GM06990 (cell line): Measurements from ENCODE around the gene IL1RAPL1.

Source experiments
- DNase-seq: peaks from one replicate; pipeline ENCODE4 v3.0.0-alpha.2; 2011; ENCODE audit not compliant: insufficient read length; ENCODE audit errors: extremely low read depth
- H3K27me3 ChIP-seq: replicated peaks from 2 replicates; pipeline ENCODE4 v1.6.0; 2011; ENCODE audit warnings: low read length; ENCODE audit not compliant: control insufficient read depth, insufficient read depth
- H3K36me3 ChIP-seq: 2 replicates; pipeline ENCODE4 v1.5.1; 2011; ENCODE audit warnings: low read length; ENCODE audit not compliant: control insufficient read depth, insufficient read depth
- H3K4me3 ChIP-seq: replicated peaks from 2 replicates; pipeline ENCODE4 v1.5.1; 2011; ENCODE audit warnings: low read depth, mild to moderate bottlenecking, control low read depth, low read length
- CTCF ChIP-seq: IDR thresholded peaks from 2 replicates; pipeline ENCODE4 v1.5.1; 2011; ENCODE audit warnings: low read length, control low read depth, mild to moderate bottlenecking, inconsistent platforms; ENCODE audit not compliant: insufficient read depth, poor library complexity, severe bottlenecking

IL1RAPL1 gene

DNA sequence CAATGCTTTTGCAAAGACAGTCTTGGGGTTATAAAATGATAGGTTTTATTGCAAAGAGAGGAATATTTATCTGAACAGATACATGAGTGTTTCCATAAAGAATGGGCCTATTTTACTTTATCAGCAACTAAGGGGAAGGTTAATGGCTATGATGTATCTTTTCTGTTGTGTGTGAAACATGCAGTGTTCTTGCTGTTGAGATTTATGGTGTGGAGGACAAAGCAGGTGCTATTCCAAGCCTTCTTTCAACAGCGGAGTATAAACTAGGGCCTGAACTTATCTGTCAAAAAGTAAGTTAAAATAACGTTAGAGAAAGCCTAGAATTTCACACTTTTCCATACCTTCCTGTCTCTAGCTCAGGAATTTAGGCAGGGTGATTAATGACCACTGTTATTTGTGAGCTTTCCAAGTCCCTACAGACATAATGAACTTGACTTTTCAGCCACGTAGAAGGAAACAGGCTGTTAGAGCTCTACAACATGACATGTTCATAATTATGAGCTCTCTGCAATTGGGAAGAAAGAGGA, 411.4 kb downstream of the IL1RAPL1 start:
- no peak for DNase-seq
- Histone ChIP-seq H3K4me3 (no peak overlapping the region), H3K27me3 (no peaks in the 10 kb centered on the region), H3K36me3 (no peaks in the 10 kb centered on the region)
- TF ChIP-seq CTCF = no peak

- Histone ChIP-seq H3K27me3 (no peaks in the 10 kb centered on the region), H3K4me3 (no peak overlapping the region), H3K36me3 (no peaks in the 10 kb centered on the region)
- DNase-seq = no peak
- no peak for TF ChIP-seq CTCF
Observed at GRCh38 chrX:29012867-29013266, 425.6 kb downstream of the IL1RAPL1 start.

DNA sequence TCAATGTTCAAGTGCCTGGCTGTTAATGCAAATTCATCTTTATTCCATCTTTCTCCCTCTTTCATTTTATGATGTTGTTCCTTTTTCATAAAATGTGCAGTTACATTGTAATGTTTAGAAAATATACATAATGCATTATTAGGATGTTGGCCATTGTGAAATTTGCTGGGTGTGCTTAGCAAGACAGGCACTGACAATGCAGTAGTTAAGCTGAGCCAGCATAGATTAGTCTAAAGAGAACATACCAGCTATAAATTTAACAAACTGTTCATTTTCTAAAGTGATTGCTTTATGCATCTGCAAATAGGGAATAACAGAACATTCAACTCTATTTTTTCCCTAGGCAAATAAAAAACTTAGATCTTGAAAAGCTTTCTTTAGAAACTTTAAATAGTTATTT, 436.0 kb downstream of the IL1RAPL1 start:
- Histone ChIP-seq H3K36me3 (no peaks in the 10 kb centered on the region), H3K27me3 (no peaks in the 10 kb centered on the region), H3K4me3 (no peak overlapping the region)
- no peak for DNase-seq
- no peak for TF ChIP-seq CTCF

- no peaks in the 10 kb centered on the region for H3K36me3 ChIP-seq
- TF ChIP-seq CTCF = no peak
- no peak for DNase-seq
- H3K27me3 ChIP-seq = no peaks in the 10 kb centered on the region
- H3K4me3 ChIP-seq = no peak overlapping the region
Observed at GRCh38 chrX:29024871-29025270, 437.6 kb downstream of the IL1RAPL1 start.

DNA sequence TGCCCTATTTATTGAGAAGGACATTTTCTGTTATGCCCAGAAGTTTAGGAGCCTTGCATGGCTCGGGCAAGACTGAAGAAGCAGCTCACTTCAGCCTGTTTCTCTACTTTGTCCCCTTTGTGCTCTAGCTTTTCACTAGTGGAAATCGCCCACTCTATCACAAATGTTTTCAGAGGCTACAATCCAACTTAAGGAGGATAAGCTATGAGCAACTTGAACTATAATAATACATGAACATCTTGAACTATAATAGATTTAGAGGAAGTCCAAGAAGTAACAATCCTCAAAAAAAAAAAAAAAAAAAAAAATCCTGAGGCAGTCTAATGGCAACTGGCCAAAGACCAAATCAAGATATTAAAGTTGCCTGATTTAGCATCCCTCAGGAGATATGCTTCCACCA, 452.3 kb downstream of the IL1RAPL1 start:
- no peak for TF ChIP-seq CTCF
- no peaks in the 10 kb centered on the region for H3K27me3 ChIP-seq
- H3K4me3 ChIP-seq = no peak overlapping the region
- DNase-seq = no peak
- no peaks in the 10 kb centered on the region for H3K36me3 ChIP-seq

DNA sequence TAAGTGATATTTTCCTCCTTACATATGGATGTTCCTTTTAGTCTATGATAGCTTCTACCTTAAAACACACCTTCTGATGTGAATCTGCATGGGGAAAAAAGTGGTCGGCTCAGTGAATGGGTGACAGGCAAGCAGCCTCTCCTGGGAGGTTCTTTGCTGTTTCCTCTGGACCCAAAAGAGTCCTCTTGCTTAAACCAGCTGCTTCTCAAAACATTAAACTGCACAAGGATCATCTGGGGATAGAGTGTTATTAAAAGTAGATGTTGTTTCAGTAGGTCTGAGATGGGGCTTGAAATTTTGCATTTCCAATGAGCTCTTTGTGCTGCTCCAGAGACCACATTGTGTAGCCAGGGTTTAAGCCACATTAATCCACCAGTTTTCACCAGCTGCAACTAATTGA, 452.9 kb downstream of the IL1RAPL1 start:
- DNase-seq = no peak
- TF ChIP-seq CTCF = no peak
- H3K36me3 ChIP-seq = no peaks in the 10 kb centered on the region

More for the DNA sequence above, 452.9 kb downstream of the IL1RAPL1 start:
- no peaks in the 10 kb centered on the region for H3K27me3 ChIP-seq
- no peak overlapping the region for H3K4me3 ChIP-seq
